ENCODE results near the gene HSD17B2. TPM values are rescaled to one million over a fixed set of nuclear protein-coding genes. Genes with fewer than 3 reads are reported as not detected.
"Not testable (repeated sequence)": the region's sequence is repeated elsewhere in the genome, so short reads cannot be mapped to it uniquely, and the experiment has no call there.

Gene HSD17B2, protein sequence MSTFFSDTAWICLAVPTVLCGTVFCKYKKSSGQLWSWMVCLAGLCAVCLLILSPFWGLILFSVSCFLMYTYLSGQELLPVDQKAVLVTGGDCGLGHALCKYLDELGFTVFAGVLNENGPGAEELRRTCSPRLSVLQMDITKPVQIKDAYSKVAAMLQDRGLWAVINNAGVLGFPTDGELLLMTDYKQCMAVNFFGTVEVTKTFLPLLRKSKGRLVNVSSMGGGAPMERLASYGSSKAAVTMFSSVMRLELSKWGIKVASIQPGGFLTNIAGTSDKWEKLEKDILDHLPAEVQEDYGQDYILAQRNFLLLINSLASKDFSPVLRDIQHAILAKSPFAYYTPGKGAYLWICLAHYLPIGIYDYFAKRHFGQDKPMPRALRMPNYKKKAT
- total RNA-seq, result not detected
- long read RNA-seq, result 0 reads

DNA sequence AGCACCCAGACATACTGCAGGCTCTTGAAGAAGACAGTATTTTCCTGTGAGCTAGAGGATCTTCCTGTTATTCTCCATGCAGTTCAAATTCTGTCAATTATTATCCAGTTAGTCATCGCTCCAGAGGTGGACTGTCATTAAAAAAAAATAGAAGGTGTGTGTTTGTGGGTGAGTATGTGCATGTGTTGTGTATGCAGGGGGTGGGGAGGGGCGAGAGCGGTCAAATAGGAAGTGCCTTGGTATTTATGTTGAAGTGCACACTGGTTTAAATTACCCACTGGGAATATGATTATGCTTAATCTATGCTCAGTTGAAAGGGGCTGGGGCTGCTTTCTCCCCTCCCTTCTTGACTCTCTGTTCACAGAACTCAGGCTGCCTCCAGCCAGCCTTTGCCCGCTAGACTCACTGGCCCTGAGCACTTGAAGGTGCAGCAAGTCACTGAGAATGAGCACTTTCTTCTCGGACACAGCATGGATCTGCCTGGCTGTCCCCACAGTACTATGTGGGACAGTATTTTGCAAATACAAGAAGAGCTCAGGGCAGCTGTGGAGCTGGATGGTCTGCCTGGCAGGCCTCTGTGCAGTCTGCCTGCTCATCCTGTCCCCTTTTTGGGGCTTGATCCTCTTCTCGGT, at the start of gene HSD17B2:
Gene HSD17B2 (plus strand): TSS at position 273 of the 632 bp plus-strand sequence. CDS start 172 bp downstream, at position 445.
- intact Hi-C loops (cut with DNase I), result loop anchor here (5.0 kb wide), 1 partner anchor 197 kb away; no protein-coding TSS in a partner anchor
- DNase-seq (no peak), ATAC-seq (ENCODE audit: poor library complexity) (no peak)

DNA sequence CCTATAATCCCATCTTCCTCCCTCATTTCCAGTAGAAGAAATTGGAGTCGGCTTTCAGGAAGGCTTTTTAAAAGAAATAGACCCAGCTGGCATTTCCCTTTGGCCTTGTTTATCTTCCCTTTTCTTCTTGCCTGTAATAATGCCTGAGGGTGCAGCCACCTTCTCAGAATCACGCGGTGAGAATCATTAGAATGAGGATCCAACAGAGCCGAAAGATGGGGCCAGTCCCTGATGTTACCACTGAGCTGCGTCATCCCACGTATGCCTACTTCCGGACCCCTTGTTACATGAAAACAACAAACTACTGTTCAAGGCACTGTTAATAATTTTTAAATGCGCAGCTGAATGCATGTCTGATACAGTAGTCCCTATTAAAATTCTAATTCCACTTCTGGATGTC, 47.9 kb upstream of the HSD17B2 start:
- intact Hi-C loops (cut with DNase I), result no loop called here
- no peak for ATAC-seq (ENCODE audit: poor library complexity)

DNA sequence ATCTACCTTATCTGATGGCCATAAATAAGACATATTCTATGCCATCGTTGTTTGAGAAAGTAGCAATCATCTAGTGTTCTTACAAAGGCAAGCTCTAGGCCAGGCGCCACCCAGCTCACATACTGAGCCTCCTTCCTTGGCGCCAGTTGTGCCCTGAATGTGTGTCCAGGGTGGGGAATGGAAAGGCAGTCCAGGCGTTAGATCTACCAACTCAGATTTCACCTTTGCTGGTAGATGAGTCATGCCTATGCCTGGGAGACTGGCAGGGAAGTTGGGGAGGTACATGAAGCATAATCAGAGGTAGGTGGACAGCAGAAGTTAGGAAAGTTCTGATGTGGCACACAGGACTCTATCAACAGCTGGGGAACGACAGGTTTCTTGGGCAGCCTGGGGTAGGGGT, 47.3 kb upstream of the HSD17B2 start:
- DNase-seq (no peak), ATAC-seq (ENCODE audit: poor library complexity) (no peak)
- intact Hi-C loops (cut with DNase I), result no loop called here

More for the DNA sequence above, 47.9 kb upstream of the HSD17B2 start:
- DNase-seq, result no peak

DNA sequence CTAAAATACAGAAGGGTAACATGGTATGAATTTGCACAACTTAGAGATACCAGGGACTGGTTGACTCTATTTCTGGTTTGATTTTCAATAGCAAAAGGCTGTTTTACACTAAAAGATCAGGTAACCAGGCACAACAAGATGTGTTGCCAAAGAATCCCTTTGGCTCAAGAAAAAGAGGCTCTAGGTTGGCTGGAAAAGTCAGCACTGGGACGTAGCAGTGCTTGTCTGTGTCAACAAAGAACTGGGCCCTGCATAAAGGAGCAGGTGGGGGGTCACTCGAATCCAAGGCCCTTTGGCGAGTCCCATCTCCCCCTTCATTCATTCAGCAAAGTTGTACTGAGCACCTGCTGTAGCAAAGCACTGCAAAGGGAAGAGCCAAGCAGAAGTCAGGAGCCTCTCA, 42.2 kb upstream of the HSD17B2 start:
- intact Hi-C loops (cut with DNase I), result no loop called here
- DNase-seq (no peak), ATAC-seq (ENCODE audit: poor library complexity) (no peak)

DNA sequence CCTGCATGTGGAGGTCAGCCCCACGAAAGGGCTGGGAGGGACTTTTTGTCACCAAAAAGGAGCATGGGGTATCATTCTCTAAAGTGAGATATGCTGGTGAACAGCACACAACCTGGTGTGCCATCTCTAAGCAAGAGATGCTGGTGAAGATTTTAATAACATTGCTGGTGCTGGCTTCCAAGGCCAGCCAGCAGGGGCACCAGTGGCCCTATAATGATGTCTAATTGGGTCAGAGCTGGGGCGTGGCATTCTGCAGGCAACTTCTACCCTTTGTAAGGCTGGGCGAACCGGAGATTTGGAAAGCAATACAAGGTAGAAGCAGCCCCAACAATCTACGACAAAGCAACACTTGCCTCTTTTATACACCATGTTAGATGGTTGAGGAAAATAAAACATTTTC, 40.6 kb upstream of the HSD17B2 start:
- intact Hi-C loops (cut with DNase I), result no loop called here
- no peak for DNase-seq
- ATAC-seq (ENCODE audit: poor library complexity), result no peak

DNA sequence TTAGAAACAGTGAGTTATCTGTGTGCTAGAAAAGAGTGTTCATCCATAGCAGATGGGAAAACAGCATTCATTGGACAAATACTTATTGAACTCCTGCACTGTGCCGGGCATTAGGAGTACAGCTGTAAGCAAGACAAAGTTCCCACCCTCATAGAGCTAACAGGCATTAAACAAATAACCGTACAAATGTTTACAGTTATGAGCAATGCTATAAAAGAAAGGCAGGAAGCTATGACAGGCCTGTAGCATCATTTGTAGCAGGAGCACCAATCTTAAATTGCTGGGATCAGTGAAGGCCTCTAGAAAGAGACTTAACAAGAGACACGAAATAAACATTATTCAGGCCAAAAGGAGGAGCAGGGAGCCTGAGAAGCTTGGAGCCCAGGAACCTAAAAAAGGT, 39.4 kb upstream of the HSD17B2 start:
- no peak for ATAC-seq (ENCODE audit: poor library complexity)
- intact Hi-C loops (cut with DNase I), result no loop called here
- no peak for DNase-seq

DNA sequence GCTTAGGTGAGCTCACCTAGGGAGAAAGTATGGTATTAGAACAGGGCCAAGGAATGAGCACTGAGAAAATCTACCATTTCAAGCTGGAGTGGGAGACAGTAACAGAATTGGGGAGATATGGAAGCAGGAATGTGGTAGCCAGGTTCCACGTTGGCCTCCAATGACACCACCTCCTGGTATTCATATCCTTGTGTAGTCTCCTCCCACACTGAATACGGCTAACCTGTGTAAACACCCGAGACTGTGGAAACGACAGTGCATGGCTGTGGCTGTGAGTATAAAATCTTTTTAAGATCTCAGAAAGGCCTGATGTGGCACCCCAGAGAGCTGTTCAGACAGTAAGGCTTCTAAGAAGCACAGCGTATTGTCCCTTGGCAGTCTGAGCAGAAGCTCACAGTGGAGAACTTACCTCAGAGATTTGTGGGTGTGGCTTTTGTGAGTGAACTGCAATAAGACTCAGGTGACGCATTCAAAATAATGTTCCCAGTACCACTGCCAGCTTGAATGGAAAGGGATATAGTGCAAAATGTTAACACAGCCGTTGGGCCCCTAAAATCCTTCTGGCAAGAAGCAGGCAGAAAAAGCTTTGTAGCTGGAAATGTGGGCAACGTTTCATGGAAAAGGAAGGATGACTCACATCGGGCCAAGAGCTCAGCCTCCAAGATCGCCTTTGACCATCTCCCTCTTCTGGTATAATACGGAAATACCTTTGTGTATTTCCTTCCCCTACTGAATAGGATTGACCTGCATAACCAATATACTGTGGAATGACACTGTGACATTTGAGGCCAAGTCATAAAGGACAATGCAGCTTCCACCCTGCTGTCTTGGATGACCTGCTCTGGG, 38.2 kb upstream of the HSD17B2 start:
- intact Hi-C loops (cut with DNase I), result no loop called here
- no peak for DNase-seq
- ATAC-seq (ENCODE audit: poor library complexity), result no peak

DNA sequence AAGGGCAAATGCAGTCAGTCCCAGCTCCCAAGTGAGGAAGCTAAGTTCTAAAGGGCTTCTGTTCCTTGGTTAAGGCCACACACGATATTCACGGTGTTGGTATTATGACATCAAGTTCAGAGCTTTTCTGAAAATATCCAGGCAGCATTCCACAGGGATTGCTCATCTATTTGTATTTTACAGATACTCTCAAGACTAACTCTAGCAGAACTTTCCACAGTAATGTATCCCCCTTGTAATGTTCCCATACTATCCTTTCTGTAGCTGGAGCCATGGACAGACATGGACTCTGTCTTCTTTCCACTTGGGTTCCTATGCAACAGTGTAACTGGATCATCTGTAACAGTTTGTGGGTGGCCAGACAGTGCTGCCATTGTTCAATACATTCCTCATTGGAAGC, 37.3 kb upstream of the HSD17B2 start:
- no peak for ATAC-seq (ENCODE audit: poor library complexity)

DNA sequence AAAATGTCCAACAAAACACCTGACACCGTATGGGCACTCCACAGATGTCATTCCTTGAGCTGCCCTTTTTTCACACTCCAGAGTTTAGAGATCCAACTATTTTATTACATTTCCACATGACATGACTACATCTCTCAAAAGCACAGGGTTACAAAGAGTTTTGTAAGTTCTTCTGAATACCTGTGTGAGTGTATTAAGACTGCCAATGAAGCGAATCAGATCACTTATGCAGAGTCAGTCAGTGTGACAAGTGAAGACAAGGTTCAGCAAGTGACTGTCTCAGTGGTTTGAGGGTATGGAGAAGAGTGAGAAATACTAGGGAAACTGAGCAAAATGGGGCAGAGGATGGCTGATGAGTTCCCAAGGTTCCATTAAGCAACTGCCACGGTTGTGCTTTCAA, 32.2 kb upstream of the HSD17B2 start:
- DNase-seq (no peak), ATAC-seq (ENCODE audit: poor library complexity) (no peak)
- intact Hi-C loops (cut with DNase I), result no loop called here

More for the DNA sequence above, 37.3 kb upstream of the HSD17B2 start:
- intact Hi-C loops (cut with DNase I), result no loop called here
- no peak for DNase-seq

DNA sequence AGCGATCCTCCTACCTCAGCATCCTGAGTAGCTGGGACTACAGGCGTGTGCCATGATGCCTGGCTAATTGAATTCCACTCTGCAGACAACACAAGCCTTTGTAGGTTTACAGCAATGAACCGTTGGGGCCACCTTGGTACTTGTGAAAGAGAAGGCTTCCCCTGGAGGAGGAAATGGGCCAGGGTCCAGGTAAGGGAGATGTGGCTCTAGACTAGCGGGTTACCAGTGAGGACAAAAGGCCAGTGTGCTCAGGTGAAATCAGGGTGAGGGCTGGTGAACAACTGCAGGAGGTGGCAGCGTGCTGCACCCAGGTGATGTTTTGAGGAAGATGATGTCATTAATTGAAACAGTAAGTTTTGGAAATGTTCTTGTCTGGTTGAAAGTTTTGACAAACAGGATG, 30.5 kb upstream of the HSD17B2 start:
- ATAC-seq (ENCODE audit: poor library complexity), result no peak
- intact Hi-C loops (cut with DNase I), result no loop called here
- no peak for DNase-seq

DNA sequence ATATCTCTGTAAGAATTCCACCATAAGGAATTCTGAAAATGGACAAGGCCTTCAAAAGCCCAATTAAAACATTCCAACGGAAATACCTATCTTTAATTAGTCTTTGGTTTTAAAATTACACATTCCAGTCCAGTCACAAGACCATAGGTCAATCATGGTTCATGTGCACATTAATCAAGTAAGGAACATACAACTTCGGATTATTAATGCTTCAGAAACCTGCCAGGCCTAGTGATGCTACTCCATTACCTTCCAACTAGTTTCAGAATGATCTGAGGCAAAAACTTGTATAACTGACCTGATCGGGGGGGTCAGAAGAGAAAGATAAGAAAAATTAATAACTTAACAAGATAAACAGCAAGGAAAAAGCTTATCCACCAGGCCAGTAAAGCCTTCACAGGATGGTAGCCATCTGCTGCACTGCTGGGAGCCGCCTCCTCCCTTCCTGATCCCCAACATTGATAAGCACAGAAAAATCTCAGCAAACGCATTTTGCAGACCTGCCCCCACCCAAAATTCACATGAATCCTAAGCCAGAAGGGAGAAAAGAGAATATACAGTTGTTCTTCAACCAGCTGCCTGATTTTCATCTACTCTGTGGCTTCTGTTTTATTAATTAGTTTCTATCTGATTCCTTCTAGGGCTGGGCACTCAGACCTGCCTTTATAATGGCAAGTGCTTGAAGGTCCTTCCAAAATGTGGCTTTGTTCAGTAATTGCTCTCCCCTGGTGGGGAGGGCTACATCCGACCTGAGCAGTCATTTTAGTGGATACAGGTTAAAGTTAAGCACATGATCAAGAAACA, 29.8 kb upstream of the HSD17B2 start:
- intact Hi-C loops (cut with DNase I), result no loop called here
- ATAC-seq (ENCODE audit: poor library complexity), result peak; percentile 20
- DNase-seq, result no peak

DNA sequence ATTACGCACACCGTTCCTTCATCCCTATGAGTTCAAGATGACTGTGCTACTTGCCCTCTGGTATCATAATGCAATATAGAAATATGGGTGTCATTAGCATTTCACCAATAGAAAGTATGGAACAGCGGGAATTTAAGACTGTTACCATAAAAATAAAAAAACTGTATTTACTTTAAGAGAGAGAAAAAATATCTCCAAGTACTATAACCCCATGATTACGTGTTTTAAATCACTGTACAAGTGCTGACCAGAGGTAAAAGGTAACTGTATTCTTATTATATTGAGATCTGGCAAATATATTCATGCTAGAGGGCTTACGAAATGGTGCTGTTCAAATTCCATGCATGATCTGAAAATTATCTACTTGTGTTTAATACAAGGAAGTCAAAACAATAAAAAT, 29.0 kb upstream of the HSD17B2 start:
- intact Hi-C loops (cut with DNase I), result no loop called here
- DNase-seq, result no peak
- ATAC-seq (ENCODE audit: poor library complexity), result no peak

DNA sequence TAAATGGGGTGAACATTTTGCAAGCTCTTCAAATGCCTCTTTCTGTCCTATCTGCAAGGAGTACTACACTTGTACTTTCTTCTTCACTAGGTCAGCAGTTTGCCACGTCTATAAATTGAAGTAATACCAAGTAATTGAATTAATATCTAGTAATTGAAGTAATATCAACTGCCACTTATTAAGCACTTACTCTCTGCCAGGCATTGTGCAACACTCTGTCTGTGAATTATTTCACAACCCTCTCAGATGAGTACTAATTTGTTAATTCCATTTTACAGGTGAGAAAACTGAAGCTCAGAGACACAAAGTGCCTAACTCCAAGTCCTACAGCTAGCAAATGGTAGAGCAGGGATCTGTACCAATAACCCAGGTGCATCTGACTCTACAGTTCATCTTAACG, 27.9 kb upstream of the HSD17B2 start:
- intact Hi-C loops (cut with DNase I), result no loop called here
- ATAC-seq (ENCODE audit: poor library complexity) (no peak), DNase-seq (no peak)

DNA sequence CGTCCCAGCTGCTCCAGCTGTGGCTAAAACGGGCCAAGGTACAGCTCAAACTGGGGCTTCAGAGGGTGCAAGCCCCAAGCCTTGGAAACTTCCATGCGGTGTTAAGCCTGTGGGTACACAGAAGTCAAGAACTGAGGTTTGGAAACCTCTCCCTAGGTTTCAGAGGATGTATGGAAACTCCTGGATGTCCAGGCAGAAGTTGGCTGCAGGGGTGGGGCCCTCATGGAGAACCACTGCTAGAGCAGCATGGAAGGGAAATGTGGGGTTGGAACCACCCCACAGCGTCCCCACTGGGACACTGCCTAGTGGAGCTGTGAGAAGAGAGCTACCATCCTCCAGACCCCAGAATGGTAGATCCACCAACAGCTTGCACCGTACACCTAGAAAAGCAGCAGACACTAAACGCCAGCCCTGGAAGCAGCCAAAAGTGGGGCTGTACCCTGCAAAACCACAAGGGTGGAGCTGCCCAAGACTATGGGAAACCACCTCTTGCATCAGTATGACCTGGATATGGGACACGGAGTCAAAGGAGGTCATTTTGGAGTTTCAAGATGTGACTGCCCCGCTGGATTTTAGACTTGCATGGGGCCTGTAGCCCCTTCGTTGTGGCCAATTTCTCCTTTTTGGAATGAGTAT, 26.0 kb upstream of the HSD17B2 start:
- ATAC-seq (ENCODE audit: poor library complexity) (no peak), DNase-seq (no peak)
- intact Hi-C loops (cut with DNase I), result no loop called here

DNA sequence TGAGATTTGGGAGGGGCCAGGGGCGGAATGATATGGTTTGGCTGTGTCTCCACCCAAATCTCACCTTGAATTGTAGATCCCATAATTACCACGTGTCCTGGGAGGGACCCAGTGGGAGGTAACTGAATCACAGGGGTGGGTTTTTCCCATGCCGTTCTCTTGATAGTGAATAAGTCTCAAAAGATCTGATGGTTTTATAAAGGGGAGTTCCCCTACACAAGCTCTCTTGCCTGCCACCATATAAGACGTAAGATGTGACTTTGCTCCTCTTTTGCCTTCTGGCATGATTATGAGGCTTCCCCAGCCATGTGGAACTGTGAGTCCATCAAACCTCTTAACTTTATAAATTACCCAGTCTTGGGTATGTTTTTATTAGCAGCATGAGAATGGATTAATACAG, 25.3 kb upstream of the HSD17B2 start:
- DNase-seq; ATAC-seq (ENCODE audit: poor library complexity); intact Hi-C loops (cut with DNase I): not testable (repeated sequence)

DNA sequence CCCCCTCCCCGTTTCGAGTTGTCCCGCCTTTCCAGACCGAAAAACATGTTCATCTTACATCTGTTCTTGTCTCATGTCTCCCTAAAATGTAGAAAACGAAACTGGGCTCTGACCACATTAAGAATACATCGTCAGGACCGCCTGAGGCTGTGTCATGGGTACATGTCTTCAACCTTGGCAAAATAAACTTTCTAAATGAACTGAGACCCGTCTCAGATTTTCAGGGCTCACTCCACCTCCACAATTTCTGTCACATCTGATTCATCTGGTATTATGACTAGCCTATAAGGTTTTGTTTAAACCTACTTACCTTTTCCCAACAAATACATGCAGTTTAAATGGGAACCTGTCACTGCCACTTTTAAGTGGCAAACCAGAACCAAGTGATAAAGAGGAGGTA, 24.4 kb upstream of the HSD17B2 start:
- ATAC-seq (ENCODE audit: poor library complexity), result no peak
- no peak for DNase-seq
- intact Hi-C loops (cut with DNase I), result no loop called here

DNA sequence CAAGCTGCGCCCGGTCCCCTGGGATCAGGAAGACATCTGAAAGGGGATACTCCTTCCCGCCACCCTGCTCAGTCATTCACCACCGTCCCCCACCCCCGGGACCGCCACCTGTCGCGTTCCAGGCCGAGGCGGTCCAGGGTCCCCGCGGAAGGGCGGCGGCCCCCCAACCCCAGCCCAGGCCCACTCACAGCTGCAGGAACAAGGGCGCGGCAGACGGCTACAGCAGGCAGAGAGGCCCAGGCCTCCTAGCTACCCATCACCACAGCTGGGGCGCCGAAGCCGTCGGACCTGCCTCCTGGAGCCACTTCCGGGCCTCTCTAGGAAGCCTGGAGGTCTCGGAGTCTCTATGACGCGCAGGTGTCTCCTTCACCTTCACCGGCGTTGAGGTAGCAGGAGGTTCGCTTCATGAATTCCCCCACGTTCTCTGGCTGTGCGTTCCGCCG, 23.8 kb upstream of the HSD17B2 start, which contains the start of gene SDR42E1:
Gene SDR42E1 (minus strand): TSS at position 272 of the 443 bp plus-strand sequence. CDS start 10,612 bp downstream, outside the sequence.
- intact Hi-C loops (cut with DNase I), result no loop called here
- DNase-seq (no peak), ATAC-seq (ENCODE audit: poor library complexity) (peak; percentile 38)

DNA sequence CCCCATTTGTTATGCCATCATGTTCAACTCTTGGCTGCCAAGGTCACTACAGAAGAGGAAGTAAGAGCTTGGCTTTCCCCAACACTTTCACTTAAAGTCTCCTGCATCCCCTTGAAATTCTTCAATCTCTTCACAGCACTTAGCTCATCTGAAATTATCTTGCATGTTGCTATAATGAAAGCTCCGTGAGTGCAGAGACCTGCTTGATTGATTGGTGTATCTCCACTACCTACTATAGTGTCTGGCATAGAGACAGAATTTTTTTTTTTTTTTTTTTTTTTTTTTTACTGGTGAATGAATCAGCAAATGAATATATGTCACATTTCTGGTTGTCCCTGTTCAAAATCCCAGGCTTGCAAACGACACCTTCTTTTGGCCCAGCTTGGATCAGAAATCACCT, 21.9 kb upstream of the HSD17B2 start:
- intact Hi-C loops (cut with DNase I), result no loop called here
- DNase-seq (no peak), ATAC-seq (ENCODE audit: poor library complexity) (no peak)
